SU-DHL-6 (cell line): Measurements from ENCODE around the gene HBG1.

Experiments used
- H2AFZ ChIP-seq: fragments of 200-600 bp; sonication (generic); 2 replicates; pipeline ENCODE4 v1.6.1; 2014; ENCODE audit warnings: low read depth, mild to moderate bottlenecking, moderate library complexity, mixed read lengths, antibody characterized with exemption, low read length; ENCODE audit not compliant: severe bottlenecking
- H3F3A ChIP-seq: fragments of 200-600 bp; shearing (Covaris generic); 2 replicates; pipeline ENCODE4 v1.6.0; 2016; ENCODE audit warnings: antibody characterized with exemption, mild to moderate bottlenecking; ENCODE audit not compliant: insufficient read depth
- H3K27ac ChIP-seq: fragments of 200-600 bp; sonication (generic); 2 replicates; pipeline ENCODE4 v1.5.1; 2016; ENCODE audit warnings: low read depth, mild to moderate bottlenecking, low read length, moderate library complexity, mixed read lengths
- H3K27me3 ChIP-seq: fragments of 200-600 bp; sonication (generic), shearing (Covaris generic); 2 replicates; pipeline ENCODE4 v1.6.0; 2014; ENCODE audit warnings: mild to moderate bottlenecking, low read length
- H3K36me3 ChIP-seq: fragments of 200-600 bp; sonication (generic); 2 replicates; pipeline ENCODE4 v1.6.1; 2014; ENCODE audit warnings: mild to moderate bottlenecking, low read length, mixed read lengths
- H3K4me2 ChIP-seq: fragments of 300-600, 200-600 bp; shearing (Covaris generic), sonication (generic); 2 replicates; pipeline ENCODE4 v1.6.0; 2014; ENCODE audit warnings: low read length, low read depth, mild to moderate bottlenecking; ENCODE audit not compliant: poor library complexity, severe bottlenecking
- H3K4me3 ChIP-seq: fragments of 200-600 bp; sonication (generic); 2 replicates; pipeline ENCODE4 v1.5.1; 2014; ENCODE audit warnings: antibody characterized with exemption, low read length, mild to moderate bottlenecking, mixed read lengths; ENCODE audit not compliant: insufficient read depth, poor library complexity, severe bottlenecking
- H3K79me2 ChIP-seq: fragments of 200-600 bp; sonication (generic); 2 replicates; pipeline ENCODE4 v1.6.1; 2014; ENCODE audit warnings: mild to moderate bottlenecking, low read length, moderate library complexity; ENCODE audit not compliant: insufficient read depth
- H3K9ac ChIP-seq: fragments of 200-600 bp; sonication (generic); 2 replicates; pipeline ENCODE4 v1.7.0; 2014; ENCODE audit warnings: mild to moderate bottlenecking, low read length
- H3K9me2 ChIP-seq: fragments of 200-600 bp; sonication (generic); replicated peaks from 2 replicates; pipeline ENCODE4 v1.6.1; 2014; ENCODE audit warnings: low read length; ENCODE audit not compliant: insufficient read depth
- H3K9me3 ChIP-seq: fragments of 200-600 bp; sonication (generic); 2 replicates; pipeline ENCODE4 v1.6.1; 2014; ENCODE audit warnings: low read length, mixed read lengths; ENCODE audit not compliant: insufficient read depth
- H4K20me1 ChIP-seq: fragments of 200-600 bp; sonication (generic); 2 replicates; pipeline ENCODE4 v1.6.1; 2014; ENCODE audit warnings: low read depth, mild to moderate bottlenecking, antibody characterized with exemption, low read length, moderate library complexity, mixed read lengths
- EZH2phosphoT487 ChIP-seq: fragments of 200-600 bp; sonication (generic), shearing (Covaris generic); conservative IDR thresholded peaks from 2 replicates; pipeline ENCODE4 v1.6.1; 2018; ENCODE audit warnings: mild to moderate bottlenecking, antibody characterized with exemption, low read length, moderate library complexity, mixed read lengths
- TF ChIP-seq, protein P1 (sequence below): fragments of 200-600 bp; sonication (generic); IDR thresholded peaks from one replicate; pipeline ENCODE4 v1.5.1; 2017; ENCODE audit warnings: antibody characterized with exemption, mild to moderate bottlenecking, low read length, moderate library complexity; ENCODE audit not compliant: insufficient read depth, poor library complexity, severe bottlenecking

HBG1 gene

GRCh38 chr11:5274395-5274794 is 24.7 kb upstream of the HBG1 start:
- Histone ChIP-seq H3K9me2 (no peaks in the 10 kb centered on the region; the same call in 1 of the 2 replicates), H3K9ac (no peak overlapping the region), H3K4me3 (no peak overlapping the region), H3K27ac (no peak overlapping the region), H3F3A (no peaks in the 10 kb centered on the region), H3K36me3 (no peaks in the 10 kb centered on the region), H2AFZ (no peak overlapping the region), H3K79me2 (no peaks in the 10 kb centered on the region), H3K27me3 (no peaks in the 10 kb centered on the region), H4K20me1 (no peaks in the 10 kb centered on the region), H3K9me3 (no peaks in the 10 kb centered on the region), H3K4me2 (no peak overlapping the region)
- TF ChIP-seq, protein P1, sequence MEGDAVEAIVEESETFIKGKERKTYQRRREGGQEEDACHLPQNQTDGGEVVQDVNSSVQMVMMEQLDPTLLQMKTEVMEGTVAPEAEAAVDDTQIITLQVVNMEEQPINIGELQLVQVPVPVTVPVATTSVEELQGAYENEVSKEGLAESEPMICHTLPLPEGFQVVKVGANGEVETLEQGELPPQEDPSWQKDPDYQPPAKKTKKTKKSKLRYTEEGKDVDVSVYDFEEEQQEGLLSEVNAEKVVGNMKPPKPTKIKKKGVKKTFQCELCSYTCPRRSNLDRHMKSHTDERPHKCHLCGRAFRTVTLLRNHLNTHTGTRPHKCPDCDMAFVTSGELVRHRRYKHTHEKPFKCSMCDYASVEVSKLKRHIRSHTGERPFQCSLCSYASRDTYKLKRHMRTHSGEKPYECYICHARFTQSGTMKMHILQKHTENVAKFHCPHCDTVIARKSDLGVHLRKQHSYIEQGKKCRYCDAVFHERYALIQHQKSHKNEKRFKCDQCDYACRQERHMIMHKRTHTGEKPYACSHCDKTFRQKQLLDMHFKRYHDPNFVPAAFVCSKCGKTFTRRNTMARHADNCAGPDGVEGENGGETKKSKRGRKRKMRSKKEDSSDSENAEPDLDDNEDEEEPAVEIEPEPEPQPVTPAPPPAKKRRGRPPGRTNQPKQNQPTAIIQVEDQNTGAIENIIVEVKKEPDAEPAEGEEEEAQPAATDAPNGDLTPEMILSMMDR = no peak
- TF ChIP-seq EZH2phosphoT487 = no peak

GRCh38 chr11:5272395-5273017 is 22.8 kb upstream of the HBG1 start:
- H4K20me1 ChIP-seq = no peaks in the 10 kb centered on the region
- no peak for TF ChIP-seq EZH2phosphoT487
- TF ChIP-seq, protein P1 = no peak
- no peaks in the 10 kb centered on the region for H3K9me2 ChIP-seq
- no peaks in the 10 kb centered on the region for H3K36me3 ChIP-seq
- no peak overlapping the region for H3K9ac ChIP-seq
- H2AFZ ChIP-seq = no peak overlapping the region
- H3K4me2 ChIP-seq = no peak overlapping the region
- H3F3A ChIP-seq = no peaks in the 10 kb centered on the region
- no peaks in the 10 kb centered on the region for H3K79me2 ChIP-seq
- H3K9me3 ChIP-seq = no peaks in the 10 kb centered on the region
- H3K4me3 ChIP-seq = no peak overlapping the region
- no peak overlapping the region for H3K27ac ChIP-seq
- H3K27me3 ChIP-seq = no peaks in the 10 kb centered on the region

DNA sequence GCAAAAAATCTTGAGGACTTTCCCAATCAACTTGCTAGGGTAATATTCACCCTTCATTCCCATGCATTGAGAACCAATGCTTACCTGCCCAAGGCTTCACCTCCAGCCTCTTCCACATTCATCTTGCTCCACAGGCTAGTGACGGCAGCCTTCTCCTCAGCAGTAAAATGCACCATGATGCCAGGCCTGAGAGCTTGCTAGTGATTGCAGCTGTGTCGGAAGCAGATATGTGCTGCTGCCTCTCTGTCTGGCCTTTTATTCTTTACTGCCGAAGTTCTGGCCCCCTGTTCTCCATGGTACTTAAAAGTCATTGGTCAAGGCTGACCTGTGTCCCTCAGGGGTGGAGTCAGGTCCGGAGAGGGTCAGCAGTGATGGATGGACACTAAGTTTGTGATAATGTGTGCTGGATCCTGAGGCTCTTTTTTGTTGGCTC is 20.1 kb upstream of the HBG1 start, which contains the start of gene HBE1:
Gene HBE1 (minus strand): TSS at position 231 of the 433 bp plus-strand sequence. CDS start 55 bp downstream, at position 176.
- TF ChIP-seq EZH2phosphoT487 = no peak
- TF ChIP-seq, protein P1 = no peak
- Histone ChIP-seq H3K9ac (no peak within 1 kb of the TSS), H3K27ac (no peak within 1 kb of the TSS), H3F3A (no peaks in the 10 kb centered on the region), H3K79me2 (no peaks in the 10 kb centered on the region), H4K20me1 (no peaks in the 10 kb centered on the region), H3K4me2 (no peak within 1 kb of the TSS), H3K36me3 (no peaks in the 10 kb centered on the region), H3K9me2 (no peaks in the 10 kb centered on the region), H2AFZ (no peak within 1 kb of the TSS), H3K4me3 (no peak within 1 kb of the TSS), H3K27me3 (no peaks in the 10 kb centered on the region), H3K9me3 (no peaks in the 10 kb centered on the region)
